Measurements from ENCODE around the gene RYK. TPM values are rescaled to one million over a fixed set of nuclear protein-coding genes. Genes with fewer than 3 reads are reported as not detected.

The RYK gene
- polyA plus RNA-seq, 4 donors: 13.2 to 54.2 (median 22.0) TPM

- H3K27ac ChIP-seq (ENCODE audit: low read depth in 1 of 3, low read length in 2 of 3): no peak overlapping the region
- H3K4me3 ChIP-seq (ENCODE audit: low read depth in 1 of 3, low read length in 3 of 3): no peak overlapping the region
- DNase-seq: no peak
- no peak for FAIRE-seq
- H3K36me3 ChIP-seq (ENCODE audit: control insufficient read depth in 3 of 3, insufficient read depth in 2 of 3, low read depth in 1 of 3, low read length in 3 of 3): no peaks in the 10 kb centered on the region
- WGBS, 3 donors: 47 to 56% (median 49%) methylated on average over 3 of the region's 3 CpGs
- peaks cover 0 to 13% of the 10 kb centered on the region in 2 donors for H3K9me3 ChIP-seq (ENCODE audit: control insufficient read depth in 2 of 2, insufficient read depth in 1 of 2, low read depth in 1 of 2, low read length in 1 of 2)
- H3K4me1 ChIP-seq (ENCODE audit: control insufficient read depth in 3 of 3, insufficient read depth in 2 of 3, low read depth in 1 of 3, low read length in 2 of 3): peaks cover 0 to 3% (median 0%) of the 10 kb centered on the region in 3 donors
- H3K27me3 ChIP-seq (ENCODE audit: control insufficient read depth in 3 of 3, insufficient read depth in 3 of 3, low read length in 3 of 3): no peaks in the 10 kb centered on the region
These were observed 117.7 kb downstream of the RYK start for GRCh38 chr3:134132961-134133360.

DNA sequence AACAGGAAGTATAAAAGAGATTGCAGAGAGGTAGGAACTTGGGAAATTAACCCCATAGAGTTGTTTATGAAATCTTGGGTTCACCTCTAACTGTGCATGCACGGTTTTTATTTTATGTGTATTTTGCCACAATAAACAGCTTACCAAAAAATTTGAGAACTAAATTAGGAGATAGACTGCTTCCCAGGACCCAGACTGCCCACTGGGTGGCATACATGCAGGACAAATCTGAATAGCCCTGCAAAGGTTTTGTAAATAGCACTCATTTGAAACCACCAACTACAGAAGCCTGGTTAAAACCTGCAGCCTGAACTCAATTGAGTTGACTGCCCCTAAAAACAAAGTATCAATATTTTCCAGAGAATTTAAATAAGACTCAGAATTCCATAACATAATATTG lies 124.5 kb downstream of the RYK start:
- 49 to 71% (median 53%) methylated on average over 1 of the region's 1 CpG for WGBS, 3 donors
- H3K27me3 ChIP-seq (ENCODE audit: control insufficient read depth in 3 of 3, insufficient read depth in 3 of 3, low read length in 3 of 3): no peaks in the 10 kb centered on the region
- FAIRE-seq: no peak

GRCh38 chr3:134114726-134115125 lies 135.9 kb downstream of the RYK start:
- H3K36me3 ChIP-seq (ENCODE audit: control insufficient read depth in 3 of 3, insufficient read depth in 2 of 3, low read depth in 1 of 3, low read length in 3 of 3): no peaks in the 10 kb centered on the region
- no peaks in the 10 kb centered on the region for H3K9me3 ChIP-seq (ENCODE audit: control insufficient read depth in 2 of 2, insufficient read depth in 1 of 2, low read depth in 1 of 2, low read length in 1 of 2)
- DNase-seq (no peak), FAIRE-seq (no peak)
- H3K4me3 ChIP-seq (ENCODE audit: low read depth in 1 of 3, low read length in 3 of 3): no peak overlapping the region
- 95 to 98% (median 96%) methylated on average over 2 of the region's 2 CpGs for WGBS, 3 donors
- no peaks in the 10 kb centered on the region for H3K4me1 ChIP-seq (ENCODE audit: control insufficient read depth in 3 of 3, insufficient read depth in 2 of 3, low read depth in 1 of 3, low read length in 2 of 3)
- H3K27ac ChIP-seq (ENCODE audit: low read depth in 1 of 3, low read length in 2 of 3): no peak overlapping the region
- H3K27me3 ChIP-seq (ENCODE audit: control insufficient read depth in 3 of 3, insufficient read depth in 3 of 3, low read length in 3 of 3): no peaks in the 10 kb centered on the region

More for the DNA sequence above, 124.5 kb downstream of the RYK start:
- Histone ChIP-seq H3K9me3 (ENCODE audit: control insufficient read depth in 2 of 2, insufficient read depth in 1 of 2, low read depth in 1 of 2, low read length in 1 of 2) (peaks cover 0 to 22% of the 10 kb centered on the region in 2 donors), H3K27ac (ENCODE audit: low read depth in 1 of 3, low read length in 2 of 3) (no peak overlapping the region), H3K4me3 (ENCODE audit: low read depth in 1 of 3, low read length in 3 of 3) (no peak overlapping the region), H3K4me1 (ENCODE audit: control insufficient read depth in 3 of 3, insufficient read depth in 2 of 3, low read depth in 1 of 3, low read length in 2 of 3) (peaks cover 0 to 2% (median 0%) of the 10 kb centered on the region in 3 donors), H3K36me3 (ENCODE audit: control insufficient read depth in 3 of 3, insufficient read depth in 2 of 3, low read depth in 1 of 3, low read length in 3 of 3) (no peaks in the 10 kb centered on the region)
- DNase-seq: no peak

GRCh38 chr3:134111616-134112015 lies 139.0 kb downstream of the RYK start:
- H3K36me3 ChIP-seq (ENCODE audit: control insufficient read depth in 3 of 3, insufficient read depth in 2 of 3, low read depth in 1 of 3, low read length in 3 of 3): no peaks in the 10 kb centered on the region
- H3K4me3 ChIP-seq (ENCODE audit: low read depth in 1 of 3, low read length in 3 of 3): no peak overlapping the region
- FAIRE-seq (no peak), DNase-seq (no peak)
- no peaks in the 10 kb centered on the region for H3K27me3 ChIP-seq (ENCODE audit: control insufficient read depth in 3 of 3, insufficient read depth in 3 of 3, low read length in 3 of 3)
- H3K9me3 ChIP-seq (ENCODE audit: control insufficient read depth in 2 of 2, insufficient read depth in 1 of 2, low read depth in 1 of 2, low read length in 1 of 2): no peaks in the 10 kb centered on the region
- no peak overlapping the region for H3K27ac ChIP-seq (ENCODE audit: low read depth in 1 of 3, low read length in 2 of 3)
- peaks cover 3 to 13% (median 4%) of the 10 kb centered on the region in 3 donors for H3K4me1 ChIP-seq (ENCODE audit: control insufficient read depth in 3 of 3, insufficient read depth in 2 of 3, low read depth in 1 of 3, low read length in 2 of 3)
- 76 to 89% (median 85%) methylated on average over 2 of the region's 2 CpGs for WGBS, 3 donors

DNA sequence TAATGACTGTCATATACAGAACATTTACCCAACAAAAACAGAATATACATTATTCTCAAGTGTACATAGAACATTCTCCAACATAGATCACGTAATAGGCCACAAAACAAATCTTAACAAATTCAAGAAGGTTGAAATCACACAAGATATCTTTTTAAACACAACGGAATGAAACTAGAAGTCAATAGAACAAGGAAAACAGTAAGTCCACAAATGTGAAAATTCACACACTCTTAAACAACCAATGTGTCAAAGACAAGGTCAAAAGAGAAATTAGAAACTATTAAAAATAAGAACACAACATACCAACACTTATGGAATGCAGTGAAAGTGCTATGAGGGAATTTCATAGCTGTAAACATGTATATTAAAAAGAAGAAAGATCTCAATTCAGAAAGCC lies 139.7 kb downstream of the RYK start:
- no peak overlapping the region for H3K27ac ChIP-seq (ENCODE audit: low read depth in 1 of 3, low read length in 2 of 3)

More for the DNA sequence above, 139.7 kb downstream of the RYK start:
- Histone ChIP-seq H3K4me1 (ENCODE audit: control insufficient read depth in 3 of 3, insufficient read depth in 2 of 3, low read depth in 1 of 3, low read length in 2 of 3) (peaks cover 3 to 14% (median 8%) of the 10 kb centered on the region in 3 donors), H3K9me3 (ENCODE audit: control insufficient read depth in 2 of 2, insufficient read depth in 1 of 2, low read depth in 1 of 2, low read length in 1 of 2) (no peaks in the 10 kb centered on the region), H3K36me3 (ENCODE audit: control insufficient read depth in 3 of 3, insufficient read depth in 2 of 3, low read depth in 1 of 3, low read length in 3 of 3) (no peaks in the 10 kb centered on the region), H3K4me3 (ENCODE audit: low read depth in 1 of 3, low read length in 3 of 3) (no peak overlapping the region), H3K27me3 (ENCODE audit: control insufficient read depth in 3 of 3, insufficient read depth in 3 of 3, low read length in 3 of 3) (no peaks in the 10 kb centered on the region)
- DNase-seq (no peak), FAIRE-seq (no peak)
- WGBS, 3 donors: 89 to 95% (median 89%) methylated on average over 2 of the region's 2 CpGs

Other genes with a start within 250 kb of the RYK start
- 10 to 100 TPM in 1 of 4 donors, 1 to 10 TPM in 3; 1.6 to 36.7 (median 4.9) TPM for gene SLCO2A1, start 220.9 kb downstream of the RYK start, polyA plus RNA-seq
- 10 to 100 TPM in 2 of 4 donors, 1 to 10 TPM in 2; 6.7 to 44.3 (median 10.3) TPM for gene AMOTL2, start 123.6 kb upstream of the RYK start, polyA plus RNA-seq
- 10 to 100 TPM; 45.6 to 72.7 (median 65.8) TPM for gene ANAPC13, start 235.1 kb upstream of the RYK start, polyA plus RNA-seq
- gene CEP63, start 235.2 kb upstream of the RYK start, polyA plus RNA-seq: 10 to 100 TPM; 10.3 to 27.0 (median 13.9) TPM

Data from small intestine (tissue), 7 donors.